Lower leg skin (tissue), 4 donors: ENCODE data around the gene CCT4. TPM values are rescaled to one million over a fixed set of nuclear protein-coding genes. Genes with fewer than 3 reads are reported as not detected.

Experiments used
- DNase-seq, 2 donors: peaks; one replicate each; pipeline ENCODE4 v3.0.0-alpha.2; 2019; ENCODE audit warnings: low spot score in 2 of 2
- H3K4me3 ChIP-seq: fragments of 200-600 bp; sonication (generic); 2 replicates; pipeline ENCODE4 v1.5.1; 2017; ENCODE audit warnings: mild to moderate bottlenecking, low read depth; ENCODE audit not compliant: poor library complexity, severe bottlenecking
- CTCF ChIP-seq, 3 donors: fragments of 450-650 bp; IDR thresholded peaks; one replicate each; pipeline ENCODE4 v1.5.1; 2016; ENCODE audit warnings: antibody characterized with exemption in 3 of 3, mild to moderate bottlenecking in 3 of 3, moderate library complexity in 2 of 3
- POLR2A ChIP-seq, 2 donors: fragments of 450-650 bp; IDR thresholded peaks; one replicate each; pipeline ENCODE4 v1.6.1; 2016 to 2017; ENCODE audit warnings: antibody characterized with exemption in 2 of 2, mild to moderate bottlenecking in 1 of 2, moderate library complexity in 1 of 2
- WGBS, 2 donors: methylation state at CpG; one replicate each; pipeline ENCODE4 v1.1.5; 2018; 5-methylcytosine and 5-hydroxymethylcytosine counted together
- intact Hi-C: fragments of 100-400 bp; cut with DNase I; formaldehyde crosslinking; loops from one replicate; pipeline ENCODE4 v1.15.0; 2023; ENCODE audit warnings: low total_unique reads
- total RNA-seq, 4 donors: library from RNA; depleted of rRNA; stranded (reverse); fragments of >200 nt; gene quantifications; one replicate each; pipeline ENCODE4 v1.1.0, GENCODE V29; 2016

CCT4 gene
- total RNA-seq, 4 donors from 2014 or later, result 68.5 to 79.6 (median 72.1) TPM

DNA sequence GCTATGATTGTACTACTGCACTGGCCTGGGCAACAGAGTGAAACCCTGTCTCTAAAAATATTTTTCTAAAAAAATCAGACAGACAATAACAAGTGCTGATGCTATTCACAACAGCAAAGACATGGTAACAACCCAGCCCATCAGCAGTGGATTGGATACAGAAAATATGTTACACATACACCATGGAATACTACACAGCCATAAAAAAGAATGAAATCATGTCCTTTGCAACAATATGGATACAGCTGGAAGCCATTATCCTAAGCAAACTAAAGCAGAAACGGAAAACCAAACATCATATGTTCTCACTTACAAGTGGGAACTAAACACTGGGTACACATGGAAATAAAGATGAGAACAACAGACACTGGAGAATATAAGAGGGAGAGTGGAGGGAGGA lies 54.5 kb downstream of the CCT4 start:
- DNase-seq, result no peak
- TF ChIP-seq POLR2A (IDR thresholded peaks at IDR 0.05) (no peak), CTCF (IDR thresholded peaks at IDR 0.05) (no peak)
- H3K4me3 ChIP-seq, result no peak overlapping the region
- 93% methylated on average over 1 of the region's 1 CpG for WGBS, 2 donors
- intact Hi-C loops, result no loop called here

- no peak overlapping the region for H3K4me3 ChIP-seq
- 84 to 85% methylated on average over 11 of the region's 11 CpGs for WGBS, 2 donors
- DNase-seq, result no peak
- intact Hi-C loops, result no loop called here
- TF ChIP-seq CTCF (IDR thresholded peaks at IDR 0.05), result no peak
- TF ChIP-seq POLR2A (IDR thresholded peaks at IDR 0.05), result no peak
Measured at GRCh38 chr2:61832183-61832841, 56.1 kb downstream of the CCT4 start.

- no peak for TF ChIP-seq CTCF (IDR thresholded peaks at IDR 0.05)
- no peak for TF ChIP-seq POLR2A (IDR thresholded peaks at IDR 0.05)
- H3K4me3 ChIP-seq, result no peak overlapping the region
- no peak for DNase-seq
- intact Hi-C loops, result no loop called here
- 91 to 92% methylated on average over 2 of the region's 2 CpGs for WGBS, 2 donors
Measured at GRCh38 chr2:61822255-61822654, 66.2 kb downstream of the CCT4 start.

Other genes starting within 250 kb of the CCT4 start
- gene FAM161A, start 34.6 kb downstream of the CCT4 start, total RNA-seq, result 1 to 10 TPM in 2 of 4 donors, under 1 TPM in 2; 0.51 to 1.9 (median 1.3) TPM
- 10 to 100 TPM; 39.2 to 46.9 (median 43.1) TPM for gene COMMD1, start 17.0 kb upstream of the CCT4 start, total RNA-seq